ENCODE measurements around the gene SIRT2. TPM values are rescaled to one million over a fixed set of nuclear protein-coding genes. Genes with fewer than 3 reads are reported as not detected.
"Not testable (repeated sequence)": the region's sequence is repeated elsewhere in the genome, so short reads cannot be mapped to it uniquely, and the experiment has no call there.

SIRT2 gene
- total RNA-seq, 2 experiments from 2014 or later = 28.3 to 30.4 TPM

DNA sequence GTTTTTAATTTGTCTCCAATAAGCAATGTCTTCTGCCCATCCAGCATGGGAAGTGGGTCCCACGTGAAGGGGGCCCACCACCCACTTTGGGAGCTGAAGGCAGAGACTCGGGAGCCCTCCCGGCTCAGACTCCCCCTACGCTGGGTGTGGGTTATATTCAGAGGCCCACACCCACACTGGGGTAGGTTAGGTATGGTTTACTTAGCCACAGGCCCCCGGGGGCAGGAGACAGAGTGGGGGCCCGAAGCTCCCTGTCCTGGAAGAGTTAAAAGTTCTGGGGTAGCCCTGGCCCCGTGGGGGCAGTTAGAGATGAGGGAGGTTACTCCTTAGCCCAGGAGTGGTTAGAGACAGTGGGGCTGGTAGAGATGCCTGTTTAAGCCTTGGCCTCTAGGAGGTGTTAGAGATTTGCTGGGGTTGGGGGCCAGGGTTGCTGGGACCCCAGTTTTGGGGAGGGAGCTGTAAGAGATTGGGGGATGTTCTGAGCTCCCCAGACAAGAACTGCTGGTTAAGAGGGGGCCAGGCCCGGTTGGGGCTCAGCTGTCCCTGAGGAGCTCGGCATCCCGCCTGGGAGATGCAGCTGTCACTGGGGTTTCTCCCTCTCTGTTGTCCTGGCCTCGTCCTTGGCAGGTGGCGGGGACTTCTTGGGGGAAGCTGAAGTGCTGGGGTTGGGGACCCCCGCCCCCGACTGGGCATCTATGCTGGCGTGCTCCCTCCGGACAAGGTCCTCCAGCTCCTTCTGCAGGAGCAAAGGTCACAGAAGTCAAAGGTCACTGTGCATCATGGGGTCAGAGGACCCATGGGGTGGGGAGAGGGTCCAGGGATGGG is 20.6 kb downstream of the SIRT2 start:
- ChIA-PET POLR2A (interaction anchor here (1.0 to 2.2 kb wide), 3 partner anchors 9 to 30 kb away, joined by 4 to 7 read pairs (median 7); no protein-coding TSS in a partner anchor), CTCF (interaction anchor here (0.6 to 2.1 kb wide), 6 partner anchors 9 to 245 kb away, joined by 3 to 17 read pairs (median 6); no protein-coding TSS in a partner anchor)

DNA sequence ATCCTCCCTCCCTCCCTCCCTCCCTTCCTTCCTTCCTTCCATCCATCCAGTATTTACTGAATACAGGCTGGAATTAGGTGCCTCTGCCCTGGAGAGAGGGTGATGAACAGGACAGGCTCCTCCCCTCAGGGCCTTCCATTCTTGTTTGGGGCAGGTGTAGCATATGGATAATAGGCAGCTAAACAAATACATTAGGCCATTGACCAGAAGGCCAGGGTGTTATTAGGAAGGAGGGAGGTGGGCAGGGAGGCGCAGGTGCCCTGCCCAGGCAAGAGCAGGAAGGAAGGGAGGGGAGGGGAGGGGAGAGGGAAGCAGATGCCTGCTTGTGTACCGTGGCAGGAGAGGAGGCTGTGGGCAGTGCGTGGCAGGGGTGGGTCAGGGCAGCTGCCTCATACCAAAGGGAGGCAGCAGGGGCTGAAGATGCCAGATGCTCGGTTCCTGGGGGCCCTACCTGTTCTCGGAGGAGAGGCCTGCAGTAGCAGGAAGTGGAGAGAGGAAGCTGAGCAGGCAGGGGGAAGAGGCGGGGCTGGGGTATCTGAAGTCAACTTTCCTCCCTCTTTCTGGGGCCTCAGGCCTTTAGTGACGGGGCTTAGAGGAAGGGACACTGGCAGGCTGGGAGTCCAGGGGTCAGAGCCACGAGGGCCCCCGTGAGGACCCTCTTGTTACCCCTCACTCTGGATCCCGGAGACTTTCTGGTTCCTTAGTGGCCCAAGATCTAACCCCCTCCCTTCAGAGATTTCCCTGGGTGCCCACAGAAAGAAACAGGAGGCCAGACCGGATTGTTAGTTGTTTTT is 21.4 kb downstream of the SIRT2 start, which contains the start of gene RINL:
Gene RINL (minus strand): TSS at position 495 of the 794 bp plus-strand sequence. CDS start 1,533 bp downstream, outside the sequence.
- POLR2A ChIA-PET = interaction anchor here (1.0 to 2.2 kb wide), 4 partner anchors 8 to 29 kb away, joined by 3 to 7 read pairs (median 6); no protein-coding TSS in a partner anchor

DNA sequence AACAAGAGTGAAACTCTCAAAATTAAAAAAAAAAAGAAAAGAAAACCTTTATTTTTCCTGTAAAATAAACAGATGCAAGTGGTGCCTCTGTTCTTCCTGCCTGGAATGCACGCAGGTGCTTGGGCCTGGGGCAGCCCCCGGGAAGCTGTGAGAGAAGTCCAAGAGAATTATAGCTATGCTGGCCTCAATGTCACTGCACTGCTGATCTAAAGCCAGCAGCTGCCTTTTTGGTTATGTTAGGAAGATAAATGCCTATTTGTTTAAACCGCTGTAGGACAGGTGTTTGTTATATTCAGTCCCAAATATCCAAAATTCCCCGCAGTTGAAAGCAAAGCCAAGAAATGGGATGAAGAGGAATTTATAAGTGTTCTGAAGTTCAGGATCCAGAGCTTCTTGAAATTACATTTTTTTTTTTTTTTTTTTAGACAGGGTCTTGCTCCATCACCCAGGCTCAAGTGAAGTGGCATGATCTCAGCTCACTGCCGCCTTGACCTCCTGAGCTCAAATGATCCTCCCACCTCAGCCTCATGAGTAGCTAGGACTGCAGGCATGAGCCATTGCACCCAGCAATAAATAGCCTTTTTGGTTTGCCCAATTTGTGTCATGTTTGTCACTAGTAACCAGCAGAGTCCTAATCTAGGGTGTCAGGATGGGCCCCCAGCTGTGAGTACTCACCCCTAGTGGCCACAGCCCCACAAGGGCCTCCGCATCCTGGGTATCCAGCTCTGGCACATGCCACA is 23.6 kb downstream of the SIRT2 start:
- POLR2A ChIA-PET = interaction anchor here (0.7 kb wide), 1 partner anchor 126 kb away, joined by 11 read pairs; no protein-coding TSS in a partner anchor
- CTCF ChIA-PET = interaction anchor here (0.7 to 1.5 kb wide), 5 partner anchors 12 to 473 kb away, joined by 3 to 5 read pairs (median 4); partner anchors contain the start of gene FAM98C

More for the DNA sequence above, 21.4 kb downstream of the SIRT2 start, which contains the start of gene RINL:
- CTCF ChIA-PET = interaction anchor here (0.6 to 2.1 kb wide), 6 partner anchors 8 to 244 kb away, joined by 4 to 17 read pairs (median 6); partner anchors contain the start of genes MRPS12 and SARS2

DNA sequence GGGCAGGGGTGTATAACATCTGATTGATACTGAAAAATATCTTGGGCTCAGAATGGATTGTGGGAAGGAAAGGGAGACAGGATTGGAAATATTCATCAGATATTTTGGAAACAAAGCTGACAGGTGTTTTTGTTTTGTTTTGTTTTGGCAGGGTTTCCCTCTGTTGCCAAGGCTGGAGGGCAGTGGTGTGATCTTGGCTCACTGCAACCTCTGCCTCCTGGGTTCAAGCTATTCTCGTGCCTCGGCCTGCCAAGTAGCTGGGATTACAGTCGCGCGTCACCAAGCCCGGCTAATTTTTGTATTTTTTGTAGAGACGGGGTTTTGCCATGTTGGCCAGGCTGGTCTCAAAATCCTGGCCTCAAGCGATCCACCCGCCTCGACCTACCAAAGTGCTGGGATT is 26.0 kb downstream of the SIRT2 start:
- CTCF ChIA-PET, POLR2A ChIA-PET: not testable (repeated sequence)

DNA sequence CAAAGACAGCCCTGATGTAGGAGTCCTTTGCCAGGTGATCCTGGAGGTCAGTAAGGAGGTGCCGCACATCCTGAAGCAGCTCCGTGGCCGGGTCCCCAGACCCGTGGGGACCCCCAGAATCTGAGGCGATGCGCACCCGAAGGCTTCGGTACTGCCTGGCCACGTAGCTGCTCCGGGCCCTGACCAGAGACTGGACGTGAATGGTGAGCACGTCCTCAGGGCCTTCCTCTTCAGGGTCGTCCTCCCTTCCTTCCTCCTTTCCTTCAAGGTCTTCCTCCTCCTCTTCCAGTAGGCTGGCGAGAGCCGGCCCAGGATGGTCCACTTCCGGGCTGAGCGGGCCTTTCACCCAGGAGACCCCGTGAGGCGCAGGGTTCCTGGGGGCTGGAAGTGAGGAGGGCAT is 28.8 kb downstream of the SIRT2 start:
- CTCF ChIA-PET = interaction anchor here (0.9 to 2.8 kb wide), 7 partner anchors 8 to 355 kb away, joined by 3 to 14 read pairs (median 6); partner anchors contain the start of gene RINL
- POLR2A ChIA-PET = interaction anchor here (1.9 to 2.7 kb wide), 2 partner anchors 8 to 21 kb away, joined by 7 to 12 read pairs; partner anchors contain the start of genes HNRNPL and RINL

DNA sequence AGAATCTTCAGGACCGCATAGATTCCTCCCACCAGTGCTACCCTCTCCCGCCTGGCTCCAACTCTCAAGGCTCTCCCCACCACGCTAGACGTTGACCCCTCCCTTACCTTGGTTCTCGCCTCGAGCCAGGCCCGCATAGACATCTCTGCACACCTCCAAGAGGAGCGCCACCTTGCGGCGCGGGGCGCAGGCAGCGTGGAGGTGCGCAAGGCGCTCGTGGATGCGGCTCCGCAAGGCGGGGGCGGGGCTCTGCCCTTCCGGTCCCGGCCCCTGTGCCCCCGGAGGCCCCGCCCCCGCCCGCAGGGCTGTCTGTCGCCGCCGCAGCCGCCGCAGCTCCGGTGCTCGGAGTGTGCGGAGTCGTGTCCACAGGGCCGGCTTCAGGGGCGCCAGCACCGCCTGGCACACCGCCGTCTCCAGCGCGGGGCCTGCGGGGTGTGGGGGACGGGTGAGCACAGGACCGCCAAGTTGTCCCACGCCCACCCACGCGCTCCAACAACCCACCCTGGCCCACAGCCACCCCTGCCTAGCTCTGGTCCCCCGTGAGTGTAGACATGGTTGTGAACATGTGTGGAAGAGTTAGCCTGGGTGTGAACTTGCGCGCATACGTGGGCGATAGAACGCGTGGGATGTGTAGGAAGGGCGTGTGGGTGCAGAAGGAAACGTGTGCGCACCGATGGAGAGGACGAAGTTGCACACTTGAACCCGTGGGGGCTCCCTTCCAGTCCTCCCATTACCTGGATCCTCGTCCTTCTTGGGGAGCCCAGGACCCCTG is 29.4 kb downstream of the SIRT2 start:
- ChIA-PET POLR2A (interaction anchor here (1.3 to 2.7 kb wide), 3 partner anchors 8 to 21 kb away, joined by 7 to 16 read pairs (median 12); partner anchors contain the start of genes HNRNPL and RINL), CTCF (interaction anchor here (0.7 to 2.8 kb wide), 10 partner anchors 9 to 137 kb away, joined by 3 to 14 read pairs (median 4); partner anchors contain the start of gene RINL)

DNA sequence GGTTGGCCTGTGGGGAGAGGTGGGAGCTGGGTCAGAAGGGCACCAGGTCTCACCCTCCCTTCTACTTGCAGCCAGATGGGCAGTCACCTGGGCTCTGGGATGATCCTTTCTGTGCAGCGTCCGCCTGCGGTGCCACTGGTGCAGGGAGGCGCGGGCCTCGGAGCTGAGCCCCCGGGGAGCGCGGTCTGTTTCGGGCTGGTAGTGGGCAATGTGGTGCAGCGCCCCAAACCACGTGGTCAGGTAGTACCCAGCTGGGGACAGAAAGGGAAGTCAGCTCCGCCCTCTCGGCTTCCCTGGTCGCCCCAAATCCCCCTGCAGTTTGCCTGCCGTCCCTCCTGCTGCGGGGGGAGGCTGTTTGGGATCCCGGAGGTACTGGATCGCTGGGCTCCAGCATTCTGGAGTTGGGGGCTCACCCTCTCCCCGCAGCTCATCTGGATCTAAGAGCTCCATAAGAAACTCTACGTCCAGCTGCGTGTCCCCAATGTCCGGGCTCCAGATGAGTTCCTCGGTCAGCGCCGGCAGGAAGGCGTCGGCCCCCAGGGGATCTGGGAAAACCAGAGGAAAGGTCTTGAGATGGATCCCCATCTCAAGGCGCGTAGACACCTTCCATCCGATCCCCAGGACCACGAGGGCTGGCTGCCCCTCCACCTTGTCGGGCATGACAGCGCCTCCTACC is 30.1 kb downstream of the SIRT2 start:
- ChIA-PET POLR2A (interaction anchor here (0.8 to 2.7 kb wide), 5 partner anchors 9 to 222 kb away, joined by 3 to 16 read pairs (median 7); partner anchors contain the start of genes ACTN4, HNRNPL and RINL), CTCF (interaction anchor here (0.7 to 2.8 kb wide), 9 partner anchors 8 to 136 kb away, joined by 3 to 14 read pairs (median 4); partner anchors contain the start of gene RINL)

DNA sequence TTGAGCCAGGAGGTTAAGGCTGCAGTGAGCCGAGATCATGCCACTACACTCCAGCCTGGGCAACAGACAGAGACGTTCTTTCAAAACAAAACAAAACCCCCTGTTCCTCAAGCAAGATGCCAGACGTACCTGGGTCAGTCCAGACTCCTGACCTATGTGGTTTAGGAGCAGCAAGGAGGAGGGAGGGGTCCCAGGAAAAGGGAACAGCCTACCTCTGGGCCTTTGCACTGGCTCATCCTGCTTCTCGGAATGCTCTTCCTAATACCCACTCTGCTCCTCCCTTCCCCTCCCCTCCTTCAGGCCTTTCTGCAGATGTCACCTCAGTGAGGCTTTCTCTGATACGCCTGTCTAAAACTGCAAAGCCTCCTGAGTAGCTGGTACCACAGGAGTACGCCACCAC is 30.9 kb downstream of the SIRT2 start:
- POLR2A ChIA-PET = interaction anchor here (0.8 to 2.7 kb wide), 5 partner anchors 10 to 221 kb away, joined by 3 to 16 read pairs (median 7); partner anchors contain the start of genes ACTN4, HNRNPL and RINL
- CTCF ChIA-PET = interaction anchor here (0.7 to 2.8 kb wide), 7 partner anchors 8 to 64 kb away, joined by 3 to 14 read pairs (median 5); partner anchors contain the start of gene RINL

DNA sequence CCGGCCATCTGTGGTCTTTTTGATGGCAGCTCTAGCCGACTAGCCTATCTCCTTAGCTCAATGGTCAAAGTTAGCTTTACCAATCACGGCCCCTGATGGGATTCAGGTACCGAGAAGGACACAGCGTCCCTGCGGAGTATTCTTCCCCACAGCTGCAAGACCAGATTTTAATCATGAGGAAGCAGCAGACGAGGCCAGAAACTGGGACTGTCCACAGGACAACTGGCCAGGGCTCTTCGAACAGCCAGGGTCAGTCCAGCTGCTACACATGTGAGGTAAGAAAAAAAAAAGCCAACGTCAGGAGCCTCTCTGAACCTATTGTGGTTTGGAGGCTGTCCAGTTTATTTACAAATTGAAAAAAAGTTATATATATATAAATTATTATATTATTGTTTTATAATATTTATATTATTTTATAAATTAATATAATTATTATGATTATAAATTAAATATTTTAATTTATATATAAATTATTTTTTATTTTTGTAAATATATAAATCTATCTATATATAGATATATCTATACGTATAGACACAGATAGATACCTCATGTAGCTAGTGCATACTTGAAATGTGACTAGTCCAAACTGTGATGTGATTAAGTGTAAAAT is 32.1 kb downstream of the SIRT2 start:
- POLR2A ChIA-PET = interaction anchor here (1.1 kb wide), 1 partner anchor 15 kb away, joined by 5 read pairs; no protein-coding TSS in a partner anchor

DNA sequence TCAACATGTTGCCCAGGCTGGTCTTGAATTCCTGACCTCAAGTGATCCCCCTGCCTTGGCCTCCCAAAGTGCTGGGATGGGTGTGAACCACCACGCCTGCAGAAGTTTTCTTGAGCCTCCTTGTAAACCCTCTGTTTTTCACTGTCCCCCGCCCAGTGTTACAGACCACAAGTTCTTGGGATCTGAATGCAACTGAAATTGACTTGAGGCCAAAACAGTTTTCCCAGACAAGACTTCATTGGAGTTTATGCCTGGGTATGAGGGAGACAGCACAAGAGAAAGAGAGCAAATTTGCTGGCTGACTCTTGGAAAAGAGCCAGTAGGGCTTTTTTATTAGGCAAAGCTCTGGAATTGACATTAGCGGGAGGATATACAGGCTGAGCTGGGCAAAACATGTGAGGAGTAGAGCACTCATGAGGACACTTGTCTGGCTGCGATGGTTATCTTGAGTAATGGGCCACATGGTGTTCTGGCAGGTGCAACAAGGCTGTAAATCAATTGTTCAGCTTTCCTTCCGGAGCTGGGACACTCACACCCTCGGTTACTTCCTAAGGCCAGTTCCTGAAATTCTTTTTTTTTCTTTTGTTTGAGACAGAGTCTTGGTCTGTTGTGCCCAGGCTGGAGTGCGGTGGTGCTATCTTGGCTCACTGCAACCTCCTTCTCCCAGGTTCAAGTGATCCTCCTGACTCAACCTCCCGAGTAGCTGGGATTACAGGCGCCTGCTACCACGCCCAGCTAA is 36.9 kb downstream of the SIRT2 start:
- POLR2A ChIA-PET = interaction anchor here (1.1 kb wide), 1 partner anchor 12 kb away, joined by 4 read pairs; no protein-coding TSS in a partner anchor
- CTCF ChIA-PET = interaction anchor here (0.8 kb wide), 1 partner anchor 17 kb away, joined by 3 read pairs; no protein-coding TSS in a partner anchor

More for the DNA sequence above, 32.1 kb downstream of the SIRT2 start:
- CTCF ChIA-PET = interaction anchor here (1.0 to 2.3 kb wide), 3 partner anchors 10 to 36 kb away, joined by 3 to 9 read pairs (median 8); partner anchors contain the start of genes ECH1 and RINL

DNA sequence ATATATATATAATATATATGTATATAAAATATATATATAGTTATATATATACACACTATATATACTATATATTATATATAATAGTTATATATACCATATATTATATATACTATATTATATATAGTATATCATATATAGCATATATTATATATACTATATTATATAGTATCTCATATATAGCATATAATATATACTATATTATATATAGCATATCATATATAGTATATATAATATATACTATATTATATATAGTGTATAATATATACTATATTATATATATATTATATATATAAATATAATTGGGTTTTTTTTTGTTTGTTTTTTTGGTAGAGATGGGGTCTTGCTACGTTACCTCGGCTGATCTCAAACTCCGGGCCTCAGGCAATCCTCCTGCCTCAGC is 38.0 kb downstream of the SIRT2 start:
- CTCF ChIA-PET = interaction anchor here (1.1 to 1.2 kb wide), 3 partner anchors 8 to 458 kb away, joined by 3 to 4 read pairs (median 4); partner anchors contain the start of gene FAM98C
- POLR2A ChIA-PET = no interaction called here

DNA sequence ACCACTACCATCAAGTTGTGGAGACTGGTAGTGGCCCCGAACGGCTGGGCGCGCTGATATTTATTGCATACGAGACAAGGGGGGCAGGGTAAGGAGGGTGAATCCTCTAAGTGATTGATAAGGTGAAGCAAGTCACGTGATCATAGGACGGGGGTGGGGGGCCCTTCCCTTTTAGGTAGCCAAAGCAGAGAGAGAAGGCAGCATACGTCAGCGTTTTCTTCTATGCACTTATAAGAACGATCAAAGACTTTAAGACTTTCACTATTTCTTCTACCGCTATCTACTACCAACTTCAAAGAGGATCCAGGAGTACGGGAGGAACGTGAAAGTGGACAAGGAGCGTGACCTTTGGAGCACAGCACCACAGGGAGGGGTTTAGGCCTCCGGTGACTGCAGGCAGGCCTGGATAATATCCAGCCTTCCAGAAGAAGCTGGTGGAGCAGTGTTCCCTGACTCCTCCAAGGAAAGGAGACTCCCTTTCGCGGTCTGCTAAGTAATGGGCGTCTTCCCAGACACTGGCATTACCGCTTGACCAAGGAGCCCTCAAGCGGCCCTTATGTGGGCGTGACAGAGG is 39.7 kb downstream of the SIRT2 start:
- CTCF ChIA-PET, POLR2A ChIA-PET: not testable (repeated sequence)

DNA sequence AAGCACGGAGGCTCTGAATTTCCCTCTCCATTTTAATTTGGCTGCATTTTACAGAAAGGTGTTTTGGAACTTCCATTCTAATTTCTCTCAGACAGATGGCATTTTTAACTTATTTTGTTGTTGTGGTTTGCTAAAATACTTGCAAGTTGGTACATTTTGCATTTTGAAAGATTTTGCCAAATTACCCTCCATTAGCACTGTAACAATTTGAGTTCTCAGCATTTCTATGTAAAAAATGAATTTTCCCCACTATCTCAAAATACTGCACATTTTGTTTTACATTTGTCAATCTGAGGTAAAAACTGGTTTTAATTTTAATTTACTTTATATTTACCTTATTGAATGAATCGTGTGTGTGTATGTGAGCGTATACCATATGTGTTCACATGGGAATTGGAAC is 42.6 kb downstream of the SIRT2 start:
- CTCF ChIA-PET = interaction anchor here (0.9 to 2.4 kb wide), 4 partner anchors 12 to 74 kb away, joined by 3 to 14 read pairs (median 3); partner anchors contain the start of genes MRPS12 and SARS2

DNA sequence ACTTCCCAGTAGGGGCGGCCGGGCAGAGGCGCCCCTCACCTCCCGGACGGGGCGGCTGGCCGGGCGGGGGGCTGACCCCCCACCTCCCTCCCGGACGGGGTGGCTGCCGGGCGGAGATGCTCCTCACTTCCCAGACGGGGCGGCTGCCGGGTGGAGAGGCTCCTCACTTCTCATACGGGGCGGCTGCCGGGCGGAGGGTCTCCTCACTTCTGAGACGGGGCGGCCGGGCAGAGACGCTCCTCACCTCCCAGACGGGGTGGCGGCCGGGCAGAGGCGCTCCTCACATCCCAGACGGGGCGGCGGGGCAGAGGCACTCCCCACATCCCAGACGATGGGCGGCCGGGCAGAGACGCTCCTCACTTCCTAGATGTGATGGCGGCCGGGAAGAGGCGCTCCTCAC is 43.7 kb downstream of the SIRT2 start:
- POLR2A ChIA-PET, CTCF ChIA-PET: not testable (repeated sequence)

More for the DNA sequence above, 42.6 kb downstream of the SIRT2 start:
- POLR2A ChIA-PET = interaction anchor here (2.0 kb wide), 1 partner anchor 8 kb away, joined by 14 read pairs; no protein-coding TSS in a partner anchor

DNA sequence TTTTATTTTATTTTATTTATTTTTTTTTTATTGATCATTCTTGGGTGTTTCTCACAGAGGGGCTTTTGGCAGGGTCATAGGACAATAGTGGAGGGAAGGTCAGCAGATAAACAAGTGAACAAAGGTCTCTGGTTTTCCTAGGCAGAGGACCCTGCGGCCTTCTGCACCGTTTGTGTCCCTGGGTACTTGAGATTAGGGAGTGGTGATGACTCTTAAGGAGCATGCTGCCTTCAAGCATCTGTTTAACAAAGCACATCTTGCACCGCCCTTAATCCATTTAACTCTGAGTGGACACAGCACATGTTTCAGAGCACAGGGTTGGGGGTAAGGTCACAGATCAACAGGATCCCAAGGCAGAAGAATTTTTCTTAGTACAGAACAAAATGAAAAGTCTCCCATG is 44.5 kb downstream of the SIRT2 start:
- CTCF ChIA-PET = not testable (repeated sequence)

More for the DNA sequence above, 44.5 kb downstream of the SIRT2 start:
- POLR2A ChIA-PET = not testable (repeated sequence)

Data from activated CD8-positive, alpha-beta memory T cell treated with anti-CD3 and anti-CD28 coated beads for 36 hours (primary cell).